HepG2 (cell line): ENCODE measurements around the gene ANKRD42. TPM values are rescaled to one million over a fixed set of nuclear protein-coding genes. Genes with fewer than 3 reads are reported as not detected.
A peak's percentile ranks its signal among the peaks of the same experiment; 100 is the strongest.

Source experiments
- ATAC-seq: fragments of 200-7000 bp; cut with Tn5 transposase; 3 replicates; pipeline ENCODE4 v1.9.1; 2020; ENCODE audit warnings: mild to moderate bottlenecking, moderate library complexity
- BruUV-seq: library from RNA; stranded (reverse); fragments of 400-500 nt; replicated peaks from 2 replicates; lab custom pipeline; 2021; lab: Mats Ljungman, UMichigan
- CTCF ChIA-PET: fragments of 300-600 bp; formaldehyde crosslinking; extraction: SDS; loops from one replicate; lab custom pipeline; 2021; ENCODE audit warnings: low total read pairs, inconsistent platforms, low intra/inter-chr PET ratio; lab: Yijun Ruan, JAX
- POLR2A ChIA-PET: fragments of 350-600 bp; sonication (Branson Sonifier 250); formaldehyde crosslinking; loops from one replicate; lab custom pipeline; 2020; ENCODE audit warnings: antibody characterized with exemption, inconsistent platforms; lab: Yijun Ruan, JAX
- DNase-seq: peaks from one replicate; pipeline ENCODE4 v3.0.0-alpha.2; 2015; ENCODE audit warnings: low spot score
- FAIRE-seq: peaks from 3 replicates; lab custom pipeline; 2011; peaks lifted over from hg19 to GRCh38; lab: Jason Lieb, UNC
- H2AFZ ChIP-seq: one replicate; pipeline ENCODE4 v1.6.1; 2011; ENCODE audit warnings: low read length, inconsistent platforms
- H3K27ac ChIP-seq: fragments of 300-600 bp; 3 replicates; pipeline ENCODE4 v1.8.0; 2011; ENCODE audit warnings: mixed run types, mild to moderate bottlenecking, mixed read lengths, low read length, inconsistent platforms; ENCODE audit not compliant: insufficient read depth; ENCODE audit errors: extremely low read length
- H3K27me3 ChIP-seq, 2 experiments: fragments of 200-600 bp in 1 of 2; 2 replicates in 1 of 2; 3 replicates in 1 of 2; pipeline versions ENCODE4 v1.6.0 to v1.8.0; 2011; ENCODE audit warnings: low read length in 2 of 2, mild to moderate bottlenecking in 2 of 2, moderate library complexity in 2 of 2, inconsistent platforms in 1 of 2; ENCODE audit not compliant: insufficient read depth in 2 of 2, control insufficient read depth in 1 of 2
- H3K36me3 ChIP-seq, 2 experiments: fragments of 200-600 bp in 1 of 2; replicated peaks in 1 of 2; 2 replicates in 1 of 2; 3 replicates in 1 of 2; pipeline versions ENCODE4 v1.5.1 to v1.8.0; 2011; ENCODE audit warnings: low read length in 2 of 2, inconsistent platforms in 1 of 2; ENCODE audit not compliant: insufficient read depth in 2 of 2, control insufficient read depth in 1 of 2
- H3K4me1 ChIP-seq: 2 replicates; pipeline ENCODE4 v1.5.1; 2012; ENCODE audit warnings: low read length, inconsistent platforms; ENCODE audit not compliant: insufficient read depth
- H3K4me2 ChIP-seq: 2 replicates; pipeline ENCODE4 v1.6.0; 2011; ENCODE audit warnings: low read depth, low read length, inconsistent platforms
- H3K4me3 ChIP-seq, 3 experiments: fragments of 200-600 bp in 1 of 3; sonication (generic), shearing (Covaris generic) in 1 of 3; replicated peaks in 1 of 3; 2 replicates each; pipeline ENCODE4 v1.5.1; 2011 to 2016; ENCODE audit warnings: low read length in 3 of 3, inconsistent platforms in 2 of 3, low read depth in 2 of 3, mild to moderate bottlenecking in 2 of 3, control low read depth in 1 of 3, mixed read lengths in 1 of 3; ENCODE audit not compliant: insufficient read depth in 1 of 3
- H3K79me2 ChIP-seq: one replicate; pipeline ENCODE4 v1.6.1; 2011; ENCODE audit warnings: low read length, inconsistent platforms; ENCODE audit not compliant: insufficient read depth
- H3K9ac ChIP-seq: 2 replicates; pipeline ENCODE4 v1.6.0; 2011; ENCODE audit warnings: mild to moderate bottlenecking, low read depth, low read length, inconsistent platforms; ENCODE audit not compliant: insufficient read depth
- H3K9me3 ChIP-seq: 2 replicates; pipeline ENCODE4 v1.5.1; 2012; ENCODE audit warnings: mild to moderate bottlenecking, low read length
- H4K20me1 ChIP-seq: 2 replicates; pipeline ENCODE4 v1.6.0; 2011; ENCODE audit warnings: inconsistent platforms, mild to moderate bottlenecking, low read length, moderate library complexity; ENCODE audit not compliant: insufficient read depth
- FOXP1 ChIP-seq, 2 experiments: fragments of 450-650 bp in 1 of 2; IDR thresholded peaks; 2 replicates each; pipeline ENCODE4 v1.6.1; 2017 to 2018; ENCODE audit warnings: antibody characterized with exemption in 1 of 2
- HES4 ChIP-seq: sonication (generic); formaldehyde crosslinking; IDR thresholded peaks from 2 replicates; pipeline ENCODE4 v1.9.0; 2021; ENCODE audit warnings: mild to moderate bottlenecking, missing genetic modification reagents, borderline replicate concordance
- KMT2B ChIP-seq: IDR thresholded peaks from 2 replicates; pipeline ENCODE4 v1.6.1; 2016; ENCODE audit warnings: missing genetic modification reagents, missing compliant biosample characterization
- MXD4 ChIP-seq: IDR thresholded peaks from 2 replicates; pipeline ENCODE4 v1.6.1; 2016; ENCODE audit warnings: mild to moderate bottlenecking, missing biosample characterization, missing genetic modification reagents
- MXI1 ChIP-seq: IDR thresholded peaks from 3 replicates; pipeline ENCODE4 v1.6.1; 2012; ENCODE audit warnings: low read depth, low read length, inconsistent platforms, borderline replicate concordance
- SIN3A ChIP-seq: IDR thresholded peaks from 2 replicates; pipeline ENCODE4 v1.6.1; 2011; ENCODE audit warnings: low read depth, mild to moderate bottlenecking, control low read depth, low read length, borderline replicate concordance
- TP53 ChIP-seq: sonication (generic); formaldehyde crosslinking; conservative IDR thresholded peaks from 2 replicates; pipeline ENCODE4 v1.4.0; 2020; ENCODE audit warnings: missing genetic modification reagents
- ZFP82 ChIP-seq: sonication (generic); formaldehyde crosslinking; IDR thresholded peaks from 2 replicates; pipeline ENCODE4 v1.5.1; 2020; ENCODE audit warnings: mild to moderate bottlenecking, missing genetic modification reagents, borderline replicate concordance
- ZNF224 ChIP-seq: sonication (generic); formaldehyde crosslinking; IDR thresholded peaks from 2 replicates; pipeline ENCODE4 v1.5.0; 2020; ENCODE audit warnings: mild to moderate bottlenecking, missing genetic modification reagents
- ZNF326 ChIP-seq: sonication (generic); formaldehyde crosslinking; IDR thresholded peaks from 2 replicates; pipeline ENCODE4 v1.4.0; 2020; ENCODE audit warnings: missing genetic modification reagents, borderline replicate concordance
- ZNF431 ChIP-seq: sonication (generic); formaldehyde crosslinking; IDR thresholded peaks from 2 replicates; pipeline ENCODE4 v1.9.0; 2022; ENCODE audit warnings: missing genetic modification reagents, low read depth, mild to moderate bottlenecking, borderline replicate concordance
- ZNF556 ChIP-seq: sonication (generic); formaldehyde crosslinking; IDR thresholded peaks from 2 replicates; pipeline ENCODE4 v1.4.0; 2020; ENCODE audit warnings: mild to moderate bottlenecking, missing genetic modification reagents, borderline replicate concordance
- WGBS: methylation state at CpG from one replicate; pipeline ENCODE4 v1.1.6; 2017; ENCODE audit warnings: low lambda C conversion rate; 5-methylcytosine and 5-hydroxymethylcytosine counted together
- in situ Hi-C: cut with HindIII; loops from 2 replicates; pipeline ENCODE4 v1.10.0; 2017; ENCODE audit warnings: low pct_unique_long_range_greater_than_20kb; ENCODE audit not compliant: extremely low pct_ligation_motif_present
- intact Hi-C: fragments of 100-400 bp; cut with micrococcal nuclease; formaldehyde crosslinking; loops from one replicate; pipeline ENCODE4 v1.10.0; 2022; ENCODE audit not compliant: unreplicated experiment
- polyA plus RNA-seq, 8 experiments: library from polyadenylated mRNA; depleted of rRNA in 3 of 8; stranded (reverse) in 7 of 8; unstranded in 1 of 8; fragments of >200 nt; fragmentation: Illumina TruSeq in 4 of 8; extraction: Trizol in 4 of 8; gene quantifications; 2 replicates each; pipeline versions ENCODE4 v1.2.1 to v1.2.3, GENCODE V29; 2011 to 2016; ENCODE audit warnings: low read depth in 4 of 8, missing spikeins in 1 of 8, mixed read lengths in 1 of 8; ENCODE audit not compliant: insufficient read depth in 1 of 8
- total RNA-seq, 5 experiments: library from RNA; depleted of rRNA; stranded (reverse); fragments of >200 nt; fragmentation: Illumina TruSeq; extraction: Trizol; gene quantifications; 2 replicates each; pipeline ENCODE4 v1.2.3, GENCODE V29; 2016; ENCODE audit warnings: low read depth in 1 of 5
- TF ChIP-seq, protein P1 (sequence below): IDR thresholded peaks from 2 replicates; pipeline ENCODE4 v1.4.0; 2020; ENCODE audit warnings: mild to moderate bottlenecking, missing genetic modification reagents
- TF ChIP-seq, protein P2 (sequence below): sonication (generic); formaldehyde crosslinking; IDR thresholded peaks from 2 replicates; pipeline ENCODE4 v1.4.0; 2020; ENCODE audit warnings: mild to moderate bottlenecking, low read depth, missing genetic modification reagents

The ANKRD42 gene
- total and polyA plus RNA-seq, 2 of the 13 experiments (the other 11 are each of a cell fraction or from before 2014, with no cell fraction given) = 2.2 to 3.7 TPM

DNA sequence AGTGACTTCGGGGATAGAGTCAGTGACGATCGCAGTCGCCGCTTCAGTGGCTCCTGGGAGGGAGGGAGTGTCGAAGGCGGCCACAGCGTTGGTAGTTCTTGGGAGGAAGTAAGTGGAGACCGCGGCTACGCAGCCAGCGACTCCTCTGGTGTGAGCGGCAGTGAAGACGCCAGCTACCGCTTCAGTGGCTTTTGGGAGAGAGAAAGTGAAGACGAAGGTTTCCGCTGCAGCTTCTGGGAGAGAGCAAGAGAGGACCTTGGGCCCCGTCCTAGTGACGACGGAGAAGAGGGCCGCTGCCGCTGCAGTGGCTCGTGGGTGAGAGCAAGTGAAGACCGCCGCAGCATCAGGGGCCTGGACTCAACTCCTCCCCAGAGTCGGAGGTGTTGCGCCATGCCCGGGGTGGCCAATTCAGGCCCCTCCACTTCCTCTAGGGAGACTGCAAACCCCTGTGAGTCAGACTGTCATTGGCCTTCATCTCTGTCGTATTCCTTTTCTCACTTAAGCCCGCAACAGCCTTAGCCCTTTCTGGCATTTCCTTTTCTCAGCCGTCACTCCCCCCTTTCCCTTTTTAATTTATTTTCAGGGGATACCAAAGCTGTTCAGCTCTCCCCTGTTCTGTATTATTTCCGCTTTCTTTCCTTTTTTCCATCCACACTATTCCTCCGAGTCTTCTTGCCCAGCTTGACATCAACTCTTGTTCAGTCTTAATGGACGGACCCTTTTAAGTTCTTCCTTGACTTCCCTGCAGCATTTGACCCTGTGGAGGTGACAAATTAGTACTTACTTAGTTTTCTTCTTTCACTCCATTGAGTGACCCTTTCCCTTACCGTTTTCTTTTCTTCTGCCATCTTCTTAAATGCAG is 1.0 kb downstream of the ANKRD42 start:
- Histone ChIP-seq H2AFZ (peak overlapping the region; percentile 94), H3K79me2 (peaks cover 18% of the 10 kb centered on the region), H3K27me3 (no peaks in the 10 kb centered on the region; a peak in 1 of 5 replicates), H3K4me3 (peak overlapping the region; percentile 88 to 98 (median 90)), H3K9me3 (no peaks in the 10 kb centered on the region), H3K9ac (peak overlapping the region; percentile 91), H3K4me2 (peak overlapping the region; percentile 91), H3K4me1 (peaks cover 36% of the 10 kb centered on the region), H3K27ac (peak overlapping the region; percentile 86), H4K20me1 (no peaks in the 10 kb centered on the region), H3K36me3 (peaks cover 0 to 15% of the 10 kb centered on the region in 2 experiments; a peak in 2 of 5 replicates)
- in situ Hi-C loops (no loop called here), intact Hi-C loops (loop anchor here (2.0 to 10.0 kb wide), 2 partner anchors 60 to 294 kb away; partner anchors contain the start of genes DDIAS and PRCP)
- no peak for FAIRE-seq
- no TSS peak for BruUV-seq
- peak; percentile 38 for DNase-seq
- CTCF ChIA-PET = no interaction called here
- 2% methylated on average over 24 of the region's 35 CpGs for WGBS
- peak; percentile 80 for ATAC-seq
- POLR2A ChIA-PET = interaction anchor here (0.9 to 1.9 kb wide), 4 partner anchors 10 to 184 kb away, joined by 3 to 11 read pairs (median 3); partner anchors contain the start of genes CCDC90B and PCF11
- TF ChIP-seq ZNF556 (CRISPR knock-in tag) (0 out of 2 replicates have a peak, but pooled peaks have one; percentile 31), ZNF326 (CRISPR knock-in tag) (no peak), HES4 (CRISPR knock-in tag) (no peak), FOXP1 (IDR thresholded peaks at IDR 0.05) (no peak), FOXP1 (CRISPR knock-in tag; IDR thresholded peaks at IDR 0.05) (no peak), MXD4 (CRISPR knock-in tag) (no peak; the same call in 1 of the 2 replicates), TP53 (CRISPR knock-in tag) (no peak), MXI1 (peak; percentile 54; the same call in 1 of the 3 replicates), ZNF224 (CRISPR knock-in tag) (no peak), SIN3A (peak; percentile 70; the same call in 1 of the 2 replicates), KMT2B (peak; percentile 38; the same call in 1 of the 2 replicates), ZNF431 (0 out of 2 replicates have a peak, but pooled peaks have one; percentile 36), ZFP82 (no peak)
- TF ChIP-seq, protein P1, sequence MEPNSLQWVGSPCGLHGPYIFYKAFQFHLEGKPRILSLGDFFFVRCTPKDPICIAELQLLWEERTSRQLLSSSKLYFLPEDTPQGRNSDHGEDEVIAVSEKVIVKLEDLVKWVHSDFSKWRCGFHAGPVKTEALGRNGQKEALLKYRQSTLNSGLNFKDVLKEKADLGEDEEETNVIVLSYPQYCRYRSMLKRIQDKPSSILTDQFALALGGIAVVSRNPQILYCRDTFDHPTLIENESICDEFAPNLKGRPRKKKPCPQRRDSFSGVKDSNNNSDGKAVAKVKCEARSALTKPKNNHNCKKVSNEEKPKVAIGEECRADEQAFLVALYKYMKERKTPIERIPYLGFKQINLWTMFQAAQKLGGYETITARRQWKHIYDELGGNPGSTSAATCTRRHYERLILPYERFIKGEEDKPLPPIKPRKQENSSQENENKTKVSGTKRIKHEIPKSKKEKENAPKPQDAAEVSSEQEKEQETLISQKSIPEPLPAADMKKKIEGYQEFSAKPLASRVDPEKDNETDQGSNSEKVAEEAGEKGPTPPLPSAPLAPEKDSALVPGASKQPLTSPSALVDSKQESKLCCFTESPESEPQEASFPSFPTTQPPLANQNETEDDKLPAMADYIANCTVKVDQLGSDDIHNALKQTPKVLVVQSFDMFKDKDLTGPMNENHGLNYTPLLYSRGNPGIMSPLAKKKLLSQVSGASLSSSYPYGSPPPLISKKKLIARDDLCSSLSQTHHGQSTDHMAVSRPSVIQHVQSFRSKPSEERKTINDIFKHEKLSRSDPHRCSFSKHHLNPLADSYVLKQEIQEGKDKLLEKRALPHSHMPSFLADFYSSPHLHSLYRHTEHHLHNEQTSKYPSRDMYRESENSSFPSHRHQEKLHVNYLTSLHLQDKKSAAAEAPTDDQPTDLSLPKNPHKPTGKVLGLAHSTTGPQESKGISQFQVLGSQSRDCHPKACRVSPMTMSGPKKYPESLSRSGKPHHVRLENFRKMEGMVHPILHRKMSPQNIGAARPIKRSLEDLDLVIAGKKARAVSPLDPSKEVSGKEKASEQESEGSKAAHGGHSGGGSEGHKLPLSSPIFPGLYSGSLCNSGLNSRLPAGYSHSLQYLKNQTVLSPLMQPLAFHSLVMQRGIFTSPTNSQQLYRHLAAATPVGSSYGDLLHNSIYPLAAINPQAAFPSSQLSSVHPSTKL = peak; percentile 36; the same call in 1 of the 2 replicates
- TF ChIP-seq, protein P2, sequence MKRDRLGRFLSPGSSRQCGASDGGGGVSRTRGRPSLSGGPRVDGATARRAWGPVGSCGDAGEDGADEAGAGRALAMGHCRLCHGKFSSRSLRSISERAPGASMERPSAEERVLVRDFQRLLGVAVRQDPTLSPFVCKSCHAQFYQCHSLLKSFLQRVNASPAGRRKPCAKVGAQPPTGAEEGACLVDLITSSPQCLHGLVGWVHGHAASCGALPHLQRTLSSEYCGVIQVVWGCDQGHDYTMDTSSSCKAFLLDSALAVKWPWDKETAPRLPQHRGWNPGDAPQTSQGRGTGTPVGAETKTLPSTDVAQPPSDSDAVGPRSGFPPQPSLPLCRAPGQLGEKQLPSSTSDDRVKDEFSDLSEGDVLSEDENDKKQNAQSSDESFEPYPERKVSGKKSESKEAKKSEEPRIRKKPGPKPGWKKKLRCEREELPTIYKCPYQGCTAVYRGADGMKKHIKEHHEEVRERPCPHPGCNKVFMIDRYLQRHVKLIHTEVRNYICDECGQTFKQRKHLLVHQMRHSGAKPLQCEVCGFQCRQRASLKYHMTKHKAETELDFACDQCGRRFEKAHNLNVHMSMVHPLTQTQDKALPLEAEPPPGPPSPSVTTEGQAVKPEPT (CRISPR knock-in tag) = no peak
